Thyroid gland (tissue), 4 donors: ENCODE data around the gene CLCA1.

ENCODE experiments used
- CTCF ChIP-seq, 6 experiments: fragments of 200-600 bp in 3 of 6; fragments of 450-650 bp in 3 of 6; sonication (generic) in 3 of 6; IDR thresholded peaks; one replicate each; pipeline ENCODE4 v1.5.1; 2016 to 2019; ENCODE audit warnings: antibody characterized with exemption in 6 of 6, mild to moderate bottlenecking in 2 of 6, inconsistent platforms in 1 of 6, moderate library complexity in 1 of 6
- POLR2A ChIP-seq, 2 donors: fragments of 450-650 bp; IDR thresholded peaks; one replicate each; pipeline ENCODE4 v1.6.1; 2017; ENCODE audit warnings: antibody characterized with exemption in 2 of 2, mild to moderate bottlenecking in 2 of 2, moderate library complexity in 1 of 2

DNA sequence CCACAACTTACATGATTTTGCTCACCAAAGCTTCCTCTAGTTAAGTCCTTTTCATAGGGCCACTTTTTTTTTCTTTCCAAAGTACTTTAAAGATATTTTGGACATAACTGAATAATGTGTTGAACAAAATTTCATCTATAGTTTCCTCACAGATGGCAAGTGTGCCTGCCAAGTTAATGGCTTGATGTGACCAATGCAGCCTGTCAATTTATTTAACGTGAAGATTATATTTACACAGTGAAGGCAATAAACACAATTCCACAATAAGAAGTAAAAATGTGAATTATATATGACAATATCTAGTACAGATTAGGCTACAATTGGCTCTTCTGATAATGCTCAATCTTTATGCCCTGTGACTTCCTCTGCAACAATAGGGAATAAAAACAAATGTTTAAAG, 26.7 kb upstream of the CLCA1 start:
- TF ChIP-seq CTCF (IDR thresholded peaks at IDR 0.05): no peak
- TF ChIP-seq POLR2A (IDR thresholded peaks at IDR 0.05): no peak
